ENCODE data around the gene MAPKAPK2.

Gene MAPKAPK2

GRCh38 chr1:206722751-206723461, 38.2 kb downstream of the MAPKAPK2 start:
- no peak for DNase-seq (ENCODE audit: low spot score)

GRCh38 chr1:206723462-206723804, 38.7 kb downstream of the MAPKAPK2 start:
- no peak for DNase-seq (ENCODE audit: low spot score)

DNA sequence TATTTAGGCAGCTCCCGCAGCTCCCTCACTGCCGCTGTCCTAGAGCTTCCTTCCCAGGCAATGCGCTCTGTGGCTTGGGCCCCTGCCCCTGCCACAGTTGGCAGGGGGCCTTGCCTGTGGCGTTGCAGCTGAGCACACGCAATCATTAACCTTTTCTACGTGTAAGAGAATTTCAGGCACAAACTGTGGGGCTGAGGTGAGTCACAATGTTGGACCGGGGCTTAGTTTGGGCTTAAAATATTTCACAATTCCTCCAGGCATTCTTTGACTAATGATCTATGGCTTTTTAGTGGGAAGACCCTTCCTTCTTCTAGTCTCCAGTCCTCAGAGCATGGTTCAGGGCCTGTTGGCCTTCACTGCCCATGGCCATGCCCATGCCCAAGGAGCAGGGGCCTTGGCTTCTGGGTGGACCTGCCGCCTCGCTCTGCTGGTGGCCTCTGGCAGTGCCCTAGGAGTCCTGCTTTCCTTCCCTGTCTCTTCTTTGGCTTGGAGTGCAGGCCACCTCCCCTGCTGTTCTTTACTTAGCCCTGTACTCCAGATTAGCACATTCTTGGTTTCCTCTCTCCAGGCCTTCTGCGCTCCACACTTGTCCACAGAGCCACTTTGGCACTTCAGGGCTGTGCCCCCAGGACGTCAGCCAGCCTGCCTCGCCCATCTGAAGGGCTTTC, 39.2 kb downstream of the MAPKAPK2 start:
- DNase-seq (ENCODE audit: low spot score) = peak; percentile 54

- DNase-seq (ENCODE audit: low spot score) = peak; percentile 77
These were observed 40.6 kb downstream of the MAPKAPK2 start for GRCh38 chr1:206725109-206725963.

DNA sequence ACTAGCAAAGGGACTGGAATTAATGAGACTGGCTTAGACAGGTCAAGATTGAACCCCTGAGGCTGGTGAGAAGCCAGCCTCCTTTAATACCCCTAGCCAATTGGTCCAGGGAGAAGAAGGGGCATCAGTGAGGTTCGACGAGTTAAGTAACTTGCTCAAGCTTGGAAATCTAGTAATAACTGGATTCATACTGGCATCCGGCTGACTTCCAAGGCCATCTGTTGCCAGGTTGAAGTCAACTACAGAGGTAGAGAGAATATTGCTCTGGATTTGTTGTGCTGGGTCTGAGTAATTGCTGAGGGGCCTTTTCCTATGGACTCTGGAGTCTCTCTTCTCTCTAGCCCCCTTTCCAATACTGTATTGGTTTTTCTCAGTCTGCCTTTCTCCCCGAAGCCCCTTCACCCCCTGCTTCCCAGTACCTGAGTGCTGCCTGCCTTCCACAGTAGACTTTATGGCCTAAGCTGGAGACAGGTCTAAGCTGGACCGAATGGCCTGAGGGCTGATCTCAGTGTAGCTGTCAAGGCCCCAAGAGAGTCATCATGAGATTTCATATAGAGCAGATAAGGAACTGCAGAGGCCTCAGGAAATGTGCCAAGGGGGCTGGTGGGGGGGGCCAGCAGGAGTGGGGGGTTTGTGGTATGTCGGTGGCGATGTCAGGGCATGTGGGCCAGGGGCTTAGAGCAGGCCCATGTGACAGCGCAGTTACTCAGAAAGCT, 43.4 kb downstream of the MAPKAPK2 start:
- DNase-seq (ENCODE audit: low spot score) = no peak

GRCh38 chr1:206728697-206728987, 43.9 kb downstream of the MAPKAPK2 start:
- no peak for DNase-seq (ENCODE audit: low spot score)

DNA sequence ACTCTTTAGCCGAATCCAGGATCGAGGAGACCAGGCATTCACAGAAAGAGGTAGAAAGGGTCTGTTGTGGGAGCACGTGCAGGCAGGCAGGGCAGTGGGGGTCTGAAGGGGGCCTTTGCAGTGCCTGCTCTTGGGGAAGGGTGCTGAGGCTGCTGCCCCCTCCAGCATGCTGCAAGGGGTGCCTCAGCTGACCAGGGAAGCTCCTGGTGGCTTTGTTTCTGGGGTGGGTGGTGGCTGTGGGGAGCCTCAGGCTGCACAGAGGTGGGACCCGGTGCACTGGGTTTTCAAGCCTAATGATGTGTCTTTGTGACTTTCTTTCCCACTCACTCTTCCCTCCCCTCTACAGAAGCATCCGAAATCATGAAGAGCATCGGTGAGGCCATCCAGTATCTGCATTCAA, 44.3 kb downstream of the MAPKAPK2 start:
- DNase-seq (ENCODE audit: low spot score) = no peak

- DNase-seq (ENCODE audit: low spot score) = no peak
These were observed 44.8 kb downstream of the MAPKAPK2 start for GRCh38 chr1:206729507-206729906.

DNA sequence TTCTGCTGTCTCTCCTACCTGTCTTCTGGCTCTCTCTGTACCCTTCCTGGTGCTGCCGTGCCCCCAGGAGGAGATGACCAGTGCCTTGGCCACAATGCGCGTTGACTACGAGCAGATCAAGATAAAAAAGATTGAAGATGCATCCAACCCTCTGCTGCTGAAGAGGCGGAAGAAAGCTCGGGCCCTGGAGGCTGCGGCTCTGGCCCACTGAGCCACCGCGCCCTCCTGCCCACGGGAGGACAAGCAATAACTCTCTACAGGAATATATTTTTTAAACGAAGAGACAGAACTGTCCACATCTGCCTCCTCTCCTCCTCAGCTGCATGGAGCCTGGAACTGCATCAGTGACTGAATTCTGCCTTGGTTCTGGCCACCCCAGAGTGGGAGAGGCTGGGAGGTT, 47.8 kb downstream of the MAPKAPK2 start:
- DNase-seq (ENCODE audit: low spot score) = no peak

DNA sequence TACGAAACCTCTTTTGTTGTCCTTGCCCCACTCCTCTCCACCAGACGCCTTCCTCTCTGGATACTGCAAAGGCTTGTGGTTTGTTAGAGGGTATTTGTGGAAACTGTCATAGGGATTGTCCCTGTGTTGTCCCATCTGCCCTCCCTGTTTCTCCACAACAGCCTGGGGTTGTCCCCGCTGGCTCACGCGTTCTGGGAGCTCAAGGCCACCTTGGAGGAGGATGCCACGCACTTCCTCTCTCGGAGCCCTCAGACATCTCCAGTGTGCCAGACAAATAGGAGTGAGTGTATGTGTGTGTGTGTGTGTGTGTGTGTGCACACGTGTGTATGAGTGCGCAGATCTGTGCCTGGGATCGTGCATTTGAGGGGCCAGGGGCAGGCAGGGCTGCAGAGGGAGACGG, 48.3 kb downstream of the MAPKAPK2 start:
- DNase-seq (ENCODE audit: low spot score) = no peak

DNA sequence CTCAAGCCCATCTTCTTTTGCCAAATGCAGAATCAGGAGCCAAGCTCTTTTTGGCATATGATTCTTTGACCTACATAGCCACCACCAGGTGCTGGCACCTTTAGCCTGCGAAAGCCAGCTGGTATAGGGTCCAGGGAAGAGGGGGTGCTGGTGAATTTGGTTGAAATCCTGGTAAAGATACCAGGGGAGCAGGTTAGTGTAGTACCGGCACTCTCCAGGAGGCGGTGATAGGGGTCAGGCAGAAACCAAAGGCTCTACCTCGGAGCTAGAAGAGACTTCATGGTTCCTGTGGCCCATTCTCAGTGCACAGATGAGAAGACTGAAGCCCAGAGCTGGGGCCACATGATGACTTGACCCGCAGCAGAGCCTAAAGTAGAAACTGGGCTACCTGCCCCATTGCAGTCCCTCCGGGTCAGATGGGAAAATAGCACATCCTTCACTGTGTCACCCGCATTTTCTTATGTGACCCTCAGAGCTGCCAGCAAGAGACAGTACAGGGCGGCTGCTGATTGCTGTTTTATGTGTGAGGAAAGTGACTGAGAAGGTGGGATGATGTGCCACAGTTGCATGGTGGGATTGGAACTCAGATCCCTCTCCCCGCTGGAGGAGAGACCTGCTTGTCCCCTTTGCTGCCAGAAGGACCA, 49.9 kb downstream of the MAPKAPK2 start:
- peak; percentile 74 for DNase-seq (ENCODE audit: low spot score)

GRCh38 chr1:206735553-206736031, 50.9 kb downstream of the MAPKAPK2 start:
- DNase-seq (ENCODE audit: low spot score) = peak; percentile 68

- DNase-seq (ENCODE audit: low spot score) = no peak
These were observed 52.4 kb downstream of the MAPKAPK2 start for GRCh38 chr1:206736878-206737728.

GRCh38 chr1:206737729-206738201, 53.1 kb downstream of the MAPKAPK2 start:
- DNase-seq (ENCODE audit: low spot score) = no peak

- no peak for DNase-seq (ENCODE audit: low spot score)
These were observed 54.0 kb downstream of the MAPKAPK2 start for GRCh38 chr1:206738370-206739366.

GRCh38 chr1:206739411-206740076, 54.8 kb downstream of the MAPKAPK2 start:
- DNase-seq (ENCODE audit: low spot score) = no peak

DNA sequence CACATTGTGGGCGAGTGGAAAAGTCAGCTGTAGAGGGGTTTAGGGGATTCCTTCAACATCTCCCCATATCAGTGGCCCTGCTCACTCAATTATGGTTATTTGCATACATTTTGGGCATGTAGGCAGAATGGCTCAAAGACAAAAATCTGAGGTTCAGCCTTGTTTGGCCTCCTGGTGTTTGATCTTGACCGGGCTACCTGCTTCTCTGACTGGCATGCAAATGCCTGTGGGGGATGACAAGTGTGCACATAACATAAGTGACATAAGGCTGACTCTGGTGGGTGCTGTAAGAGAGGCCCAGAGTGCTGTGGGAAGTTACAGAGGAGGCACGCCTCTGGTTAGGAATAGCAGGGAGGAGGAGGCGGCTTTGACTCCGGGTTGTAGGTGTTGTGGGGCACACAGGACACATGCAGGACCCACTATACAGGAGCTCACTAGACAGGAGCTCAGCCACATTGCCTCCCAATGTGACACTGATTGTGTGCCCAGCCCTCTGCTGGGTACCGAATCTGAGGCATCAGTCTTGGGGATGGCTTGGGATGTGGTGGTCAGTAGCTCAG, 56.5 kb downstream of the MAPKAPK2 start:
- DNase-seq (ENCODE audit: low spot score) = no peak

DNA sequence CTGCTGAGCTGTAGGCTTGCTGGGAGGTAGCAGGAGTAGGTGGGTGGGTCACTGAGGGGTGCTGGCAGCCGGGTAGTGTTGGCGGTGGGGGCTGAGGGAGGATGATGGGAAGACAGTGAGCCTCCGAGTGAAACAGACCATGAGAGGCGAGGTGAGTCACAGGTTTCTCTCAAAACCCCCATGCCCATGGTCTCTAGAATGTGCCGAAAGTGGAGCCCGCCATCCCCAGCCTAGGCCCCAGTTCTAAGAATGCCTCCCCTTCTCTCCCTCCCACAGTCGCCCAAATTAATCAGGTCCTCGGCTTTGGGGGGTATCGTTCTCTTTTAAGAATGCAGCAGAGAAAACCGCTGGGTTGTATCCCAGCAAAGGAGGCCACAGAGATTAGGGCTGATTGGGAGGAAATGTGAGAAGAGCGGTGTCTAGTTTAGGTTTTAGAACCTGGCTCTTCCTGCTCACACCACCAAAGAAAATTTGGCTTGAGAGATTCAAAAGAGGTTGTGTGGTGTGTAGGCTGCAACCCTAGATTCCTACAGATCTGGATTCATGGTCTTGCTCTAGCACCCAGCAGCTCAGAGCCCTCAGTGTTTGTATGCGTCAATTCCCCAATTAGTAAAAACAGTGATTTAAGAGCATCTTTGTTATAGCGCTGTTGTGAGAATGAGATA, 58.1 kb downstream of the MAPKAPK2 start:
- no peak for DNase-seq (ENCODE audit: low spot score)
